SW480 (cell line): Measurements from ENCODE around the gene PTPRD.

Source experiments
- DNase-seq: peaks from one replicate; pipeline ENCODE4 v3.0.0-alpha.2; 2016; ENCODE audit warnings: low spot score

Gene PTPRD

DNA sequence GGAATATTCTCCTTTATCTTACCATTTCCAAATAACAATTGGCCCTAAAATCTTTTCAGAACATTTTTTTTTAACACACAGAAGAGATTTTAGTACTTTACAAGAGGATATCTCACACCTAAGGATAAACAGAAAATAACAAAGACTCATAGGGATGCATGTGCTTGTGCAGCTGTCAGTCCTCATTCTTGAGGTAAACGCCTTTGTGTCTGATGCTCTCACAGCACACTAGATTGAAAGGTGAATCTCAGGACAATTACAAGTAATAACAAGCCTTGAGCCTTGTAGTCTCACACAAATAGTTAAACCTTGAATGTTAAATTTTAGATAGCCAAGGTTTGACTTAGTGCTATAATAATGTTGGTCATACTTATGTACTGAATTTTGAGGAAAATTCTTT is 439.2 kb downstream of the PTPRD start:
- no peak for DNase-seq

- DNase-seq: no peak
Observed at GRCh38 chr9:10172476-10172875, 440.3 kb downstream of the PTPRD start.

GRCh38 chr9:10168241-10168640 is 444.6 kb downstream of the PTPRD start:
- DNase-seq: no peak

- DNase-seq: no peak
Observed at GRCh38 chr9:10148796-10149195, 464.0 kb downstream of the PTPRD start.

DNA sequence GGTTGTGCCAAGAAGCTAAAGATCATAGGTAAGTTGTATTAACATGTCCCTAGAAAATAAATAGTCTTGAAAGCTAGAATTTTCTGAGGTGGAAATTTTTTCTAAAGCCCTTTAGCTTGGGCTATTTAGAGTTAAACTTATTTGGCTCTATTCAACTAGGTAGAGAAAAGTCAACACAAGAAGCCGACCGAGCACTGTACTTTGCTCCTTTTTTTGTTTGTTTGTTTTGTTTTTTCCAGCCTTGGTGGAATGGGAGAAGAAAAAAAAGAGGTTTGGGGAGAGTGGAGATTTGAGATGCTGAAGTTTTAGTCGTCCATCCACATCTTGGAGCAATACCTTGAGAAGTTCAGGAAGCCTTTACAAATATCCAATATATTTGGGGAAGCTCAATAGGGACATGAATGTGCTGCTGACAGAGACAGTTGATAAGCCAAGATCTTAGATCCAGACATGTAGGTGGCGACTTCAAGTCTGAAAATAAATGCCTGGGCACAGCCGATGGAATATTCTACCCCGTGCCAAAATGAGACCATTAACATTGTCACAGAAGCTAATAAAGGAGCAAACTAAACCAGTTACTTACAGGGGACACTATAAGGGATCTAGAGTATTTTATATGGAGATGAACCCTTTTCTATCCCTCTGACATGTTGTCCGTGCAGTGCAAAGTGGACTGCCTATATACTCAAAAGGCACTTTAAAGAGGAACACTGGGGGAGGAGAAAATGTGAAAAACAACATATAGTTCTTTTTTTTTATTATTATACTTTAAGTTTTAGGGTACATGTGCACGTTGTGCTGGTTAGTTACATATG is 466.1 kb downstream of the PTPRD start:
- no peak for DNase-seq

DNA sequence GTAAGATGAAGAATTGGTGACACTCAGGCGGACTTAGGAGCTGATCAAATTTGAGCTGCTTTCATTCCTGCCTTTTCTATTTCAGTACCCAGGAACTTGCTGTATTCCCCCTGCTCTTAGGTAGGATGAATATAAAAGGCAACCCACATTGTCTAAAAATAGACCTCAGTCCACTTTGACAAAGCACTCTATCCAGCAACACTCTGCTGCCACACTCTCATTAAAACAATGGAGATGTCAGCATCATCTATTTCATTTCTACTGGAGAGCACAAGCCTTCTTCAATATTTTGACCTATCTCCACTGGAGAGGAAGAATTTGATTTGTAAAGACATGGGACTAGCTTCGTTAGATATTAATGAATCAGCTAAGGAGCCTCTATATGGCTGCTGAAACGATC is 468.4 kb downstream of the PTPRD start:
- DNase-seq: no peak

- no peak for DNase-seq
Observed at GRCh38 chr9:10135553-10135952, 477.2 kb downstream of the PTPRD start.

DNA sequence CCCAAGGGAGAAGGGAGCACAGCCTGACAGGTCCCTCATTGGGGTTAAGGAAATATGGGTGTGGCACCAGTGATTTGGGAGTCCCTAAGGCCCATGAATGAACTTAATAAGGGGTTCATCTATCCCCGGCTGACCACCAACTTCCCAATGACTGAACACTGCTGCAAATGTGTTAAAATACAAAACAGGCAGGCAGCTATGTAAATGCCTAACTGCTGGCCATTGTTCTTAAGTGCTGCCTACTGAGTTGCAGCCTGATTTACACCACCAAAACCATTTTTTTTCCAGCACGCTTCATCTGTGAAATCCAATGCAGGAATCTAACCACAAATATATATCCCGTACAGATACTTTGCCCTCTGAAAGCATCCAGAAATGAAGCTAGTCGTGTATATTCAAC is 478.5 kb downstream of the PTPRD start:
- DNase-seq: no peak

GRCh38 chr9:10130061-10130675 is 482.6 kb downstream of the PTPRD start:
- DNase-seq: no peak

- no peak for DNase-seq
Observed at GRCh38 chr9:10127867-10128266, 484.9 kb downstream of the PTPRD start.

DNA sequence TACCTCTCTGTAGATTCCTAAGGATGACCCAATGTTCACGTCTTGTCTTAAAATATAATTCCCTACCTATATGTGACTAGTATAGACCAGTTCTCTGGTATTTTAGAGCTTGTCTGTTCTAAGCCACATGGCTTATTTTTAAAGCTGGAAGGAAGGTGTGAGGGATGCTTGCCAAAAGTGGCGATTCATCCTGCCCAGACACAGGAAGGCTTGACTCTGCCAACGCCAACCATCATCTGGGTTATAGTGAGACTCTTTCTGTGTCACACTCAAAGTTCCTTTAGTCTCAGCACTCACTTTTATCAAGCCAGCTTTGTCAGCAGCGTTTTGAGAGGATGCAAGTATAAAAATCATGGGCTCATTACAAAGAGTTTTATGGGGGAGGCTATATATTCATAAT is 500.0 kb downstream of the PTPRD start:
- no peak for DNase-seq

DNA sequence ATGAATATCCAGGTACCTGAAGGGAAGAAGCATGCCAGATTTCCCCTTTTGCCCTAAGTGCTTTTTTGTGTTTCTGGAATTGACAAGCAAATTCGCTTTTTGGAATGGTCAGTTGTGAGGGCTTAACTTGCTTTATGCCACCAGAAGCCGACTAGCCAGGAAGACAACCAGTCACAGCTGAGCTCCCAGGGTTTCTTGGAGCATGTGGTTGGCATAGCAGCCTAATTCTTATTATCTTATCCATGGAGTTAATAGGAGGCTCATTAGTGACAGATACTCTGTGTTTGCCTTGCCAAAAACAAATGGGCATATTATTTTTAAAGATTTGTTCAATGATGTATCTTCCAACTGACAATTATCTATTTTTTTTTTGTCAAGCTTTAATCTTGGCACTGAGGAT is 500.7 kb downstream of the PTPRD start:
- DNase-seq: no peak

GRCh38 chr9:10108815-10109214 is 504.0 kb downstream of the PTPRD start:
- DNase-seq: no peak

- no peak for DNase-seq
Observed at GRCh38 chr9:10104774-10105173, 508.0 kb downstream of the PTPRD start.

GRCh38 chr9:10095208-10095607 is 517.6 kb downstream of the PTPRD start:
- DNase-seq: no peak

DNA sequence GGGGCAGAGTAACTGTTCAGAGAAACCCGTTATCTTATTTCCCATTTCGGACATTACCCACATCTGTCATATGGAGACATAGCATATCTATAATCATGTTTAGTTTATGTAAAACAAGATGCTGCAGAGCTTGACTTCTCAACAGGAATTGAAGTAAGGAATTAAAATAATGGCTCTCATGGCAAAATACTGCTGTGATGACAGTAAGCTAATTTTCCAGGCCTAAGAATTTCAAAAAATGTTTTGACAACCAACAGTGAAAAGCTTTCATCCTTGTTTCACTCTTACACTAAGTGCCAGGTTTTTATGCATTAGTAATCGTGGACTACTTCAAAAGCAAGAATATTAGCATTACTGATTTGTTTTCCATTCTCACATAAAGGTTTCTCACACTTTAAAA is 518.2 kb downstream of the PTPRD start:
- no peak for DNase-seq

GRCh38 chr9:10080012-10080411 is 532.8 kb downstream of the PTPRD start:
- DNase-seq: no peak

DNA sequence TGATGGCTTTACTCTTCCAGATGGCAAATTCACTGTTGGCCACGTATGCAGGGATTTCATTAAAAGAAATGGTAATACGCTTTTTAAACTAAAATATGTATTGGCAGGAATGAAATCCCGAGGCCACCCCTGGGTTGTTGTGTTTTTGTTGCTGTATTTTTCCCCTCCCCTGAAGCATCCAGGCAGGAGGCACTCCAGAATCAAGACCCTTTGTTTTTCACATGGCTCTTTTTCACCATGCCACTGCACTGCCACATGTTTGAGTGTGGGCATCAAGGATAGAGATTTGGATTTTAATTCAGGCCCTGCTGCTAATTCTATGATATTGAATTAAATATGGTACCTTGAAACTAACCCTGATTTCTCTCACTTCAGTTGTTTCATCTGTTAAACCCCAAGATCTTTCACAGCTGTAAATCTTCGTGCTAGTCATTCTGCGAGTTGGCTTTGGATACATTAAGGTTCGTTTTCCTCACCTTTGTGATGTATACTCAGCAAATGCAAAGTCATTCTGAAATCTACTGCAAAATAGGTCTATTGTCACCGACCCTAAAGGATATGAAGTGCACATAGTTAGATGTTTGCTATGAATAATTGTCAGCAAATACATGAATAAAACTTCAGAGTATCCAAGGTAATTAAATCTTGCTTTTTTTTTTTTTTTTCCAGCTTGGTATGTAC is 533.4 kb downstream of the PTPRD start:
- DNase-seq: no peak

GRCh38 chr9:10071579-10071978 is 541.2 kb downstream of the PTPRD start:
- no peak for DNase-seq

- no peak for DNase-seq
Observed at GRCh38 chr9:10062629-10063395, 550.0 kb downstream of the PTPRD start.

- DNase-seq: no peak
Observed at GRCh38 chr9:10059044-10059443, 553.8 kb downstream of the PTPRD start.

- no peak for DNase-seq
Observed at GRCh38 chr9:10055886-10056395, 556.9 kb downstream of the PTPRD start.
